ENCODE data around the gene TRIM69.
"Not testable (repeated sequence)": the region's sequence is repeated elsewhere in the genome, so short reads cannot be mapped to it uniquely, and the experiment has no call there.

The TRIM69 gene, protein sequence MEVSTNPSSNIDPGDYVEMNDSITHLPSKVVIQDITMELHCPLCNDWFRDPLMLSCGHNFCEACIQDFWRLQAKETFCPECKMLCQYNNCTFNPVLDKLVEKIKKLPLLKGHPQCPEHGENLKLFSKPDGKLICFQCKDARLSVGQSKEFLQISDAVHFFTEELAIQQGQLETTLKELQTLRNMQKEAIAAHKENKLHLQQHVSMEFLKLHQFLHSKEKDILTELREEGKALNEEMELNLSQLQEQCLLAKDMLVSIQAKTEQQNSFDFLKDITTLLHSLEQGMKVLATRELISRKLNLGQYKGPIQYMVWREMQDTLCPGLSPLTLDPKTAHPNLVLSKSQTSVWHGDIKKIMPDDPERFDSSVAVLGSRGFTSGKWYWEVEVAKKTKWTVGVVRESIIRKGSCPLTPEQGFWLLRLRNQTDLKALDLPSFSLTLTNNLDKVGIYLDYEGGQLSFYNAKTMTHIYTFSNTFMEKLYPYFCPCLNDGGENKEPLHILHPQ

DNA sequence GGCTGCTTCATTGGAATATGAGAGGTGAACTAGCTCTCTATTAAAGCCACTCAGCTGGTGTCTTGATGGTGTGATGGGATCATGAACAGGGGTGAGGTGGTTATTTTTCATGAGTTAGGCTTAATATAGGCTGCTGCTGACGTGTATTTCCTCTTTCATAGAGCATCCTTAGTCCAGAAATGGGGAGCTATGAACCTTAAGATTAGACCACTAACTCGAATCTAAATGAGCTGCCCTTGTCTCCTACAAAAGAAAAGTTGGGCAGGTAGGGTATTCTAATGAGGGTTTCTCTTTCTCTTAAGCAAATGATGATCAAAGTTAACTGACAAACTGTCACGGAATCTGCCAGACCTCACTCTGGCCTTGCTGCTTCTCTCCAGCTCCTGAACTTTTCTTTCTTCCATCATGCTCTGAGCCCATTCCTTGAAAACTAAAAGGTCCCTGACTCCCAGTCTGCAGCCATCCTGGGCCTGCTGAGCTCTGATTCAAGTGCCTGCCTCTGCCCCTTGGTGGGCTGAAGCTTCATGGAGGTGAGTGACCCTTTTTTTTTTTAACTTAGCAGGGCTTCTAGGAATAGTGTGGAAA, at the start of gene TRIM69:
Gene TRIM69, plus strand, starts transcription at position 348 of the 585 bp plus-strand sequence. Its CDS starts 177 bp downstream, at position 525.
- no peak for DNase-seq (ENCODE audit: low read depth)

DNA sequence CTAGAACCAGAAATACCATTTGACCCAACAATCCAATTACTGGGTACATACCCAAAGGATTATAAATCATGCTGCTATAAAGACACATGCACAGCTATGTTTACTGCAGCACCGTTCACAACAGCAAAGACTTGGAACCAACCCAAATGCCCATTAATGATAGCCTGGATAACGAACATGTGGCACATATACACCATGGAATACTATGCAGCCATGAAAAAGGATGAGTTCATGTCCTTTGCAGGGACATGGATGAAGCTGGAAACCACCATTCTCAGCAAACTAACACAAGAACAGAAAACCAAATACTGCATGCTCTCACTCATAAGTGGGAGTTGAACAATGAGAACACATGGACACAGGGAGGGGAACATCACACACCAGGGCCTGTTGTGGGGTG, 47.0 kb upstream of the TRIM69 start:
- not testable (repeated sequence) for DNase-seq (ENCODE audit: low read depth)

DNA sequence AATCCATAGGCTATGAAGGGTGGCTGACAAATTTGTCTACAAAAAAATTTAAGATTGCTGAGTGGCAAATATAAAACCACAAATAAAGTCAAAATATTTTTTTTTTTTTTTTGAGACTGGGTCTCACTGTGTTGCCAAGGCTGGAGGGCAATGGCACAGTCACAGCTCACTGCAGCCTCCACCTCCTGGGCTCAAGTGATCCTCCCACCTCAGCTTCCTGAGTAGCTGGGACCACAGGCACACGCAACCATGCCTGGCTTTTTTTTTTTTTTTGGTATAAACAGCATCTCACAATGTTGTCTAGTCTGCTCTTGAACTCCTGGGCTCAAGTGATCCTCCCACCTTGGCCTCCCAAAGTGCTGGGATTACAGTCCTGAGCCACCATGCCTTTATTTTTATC, 46.1 kb upstream of the TRIM69 start:
- not testable (repeated sequence) for DNase-seq (ENCODE audit: low read depth)

DNA sequence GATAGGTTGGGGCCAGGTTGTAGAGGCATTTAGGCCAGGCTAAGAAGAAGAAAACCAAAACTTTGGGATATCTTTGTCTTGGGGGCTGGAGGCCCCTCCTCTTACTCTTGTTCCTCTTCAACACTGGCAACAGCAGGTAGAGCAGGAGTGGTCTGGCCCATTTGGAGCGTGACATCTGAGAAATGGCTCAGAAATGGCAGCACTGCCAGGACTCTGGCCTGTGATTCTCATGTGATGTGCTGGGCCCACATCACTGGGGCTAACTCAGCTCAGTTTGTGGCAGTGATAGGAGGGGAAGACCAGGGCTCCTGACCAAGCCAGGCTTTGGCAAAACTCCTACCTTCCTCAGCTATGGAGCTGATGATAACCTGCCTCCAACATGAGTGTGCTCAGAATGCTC, 43.7 kb upstream of the TRIM69 start:
- DNase-seq (ENCODE audit: low read depth) = no peak

DNA sequence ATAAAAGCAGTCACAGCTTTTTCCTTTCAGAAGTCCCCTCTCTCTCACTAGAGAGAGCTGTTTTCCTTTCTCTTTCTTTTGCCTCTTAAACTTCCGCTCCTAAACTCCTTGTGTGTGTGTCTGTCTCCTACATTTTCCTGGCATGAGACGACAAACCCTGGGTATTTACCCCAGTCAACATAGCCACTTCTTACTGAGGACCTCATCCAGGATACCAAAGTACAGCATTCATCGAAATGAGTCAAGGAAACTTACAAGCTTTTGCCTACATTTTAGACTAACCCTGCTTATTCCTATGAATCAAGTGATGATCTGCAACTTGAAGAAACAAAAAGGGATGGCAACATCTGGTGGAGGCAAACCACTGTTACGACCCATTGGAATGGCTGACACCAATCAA, 41.9 kb upstream of the TRIM69 start:
- DNase-seq (ENCODE audit: low read depth) = no peak

DNA sequence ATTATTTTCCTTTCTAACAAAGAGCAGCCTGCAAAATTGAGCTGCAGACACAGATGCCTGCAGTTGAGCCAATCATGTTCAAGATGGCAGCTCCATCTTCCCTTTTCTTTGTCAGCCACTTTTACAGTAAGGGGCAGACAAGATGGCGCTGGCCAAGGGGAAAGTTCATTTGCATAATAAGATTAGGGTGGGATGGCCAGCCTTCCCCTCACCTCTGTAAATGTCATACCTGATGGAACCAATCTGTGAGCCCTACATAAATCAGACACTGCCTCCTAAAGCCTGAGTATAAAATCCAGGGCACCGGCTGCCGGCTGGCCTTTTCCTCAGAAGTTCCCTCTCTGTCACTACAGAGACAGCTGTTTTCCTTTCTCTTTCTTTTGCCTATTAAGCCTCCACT, 41.0 kb upstream of the TRIM69 start:
- DNase-seq (ENCODE audit: low read depth) = no peak

DNA sequence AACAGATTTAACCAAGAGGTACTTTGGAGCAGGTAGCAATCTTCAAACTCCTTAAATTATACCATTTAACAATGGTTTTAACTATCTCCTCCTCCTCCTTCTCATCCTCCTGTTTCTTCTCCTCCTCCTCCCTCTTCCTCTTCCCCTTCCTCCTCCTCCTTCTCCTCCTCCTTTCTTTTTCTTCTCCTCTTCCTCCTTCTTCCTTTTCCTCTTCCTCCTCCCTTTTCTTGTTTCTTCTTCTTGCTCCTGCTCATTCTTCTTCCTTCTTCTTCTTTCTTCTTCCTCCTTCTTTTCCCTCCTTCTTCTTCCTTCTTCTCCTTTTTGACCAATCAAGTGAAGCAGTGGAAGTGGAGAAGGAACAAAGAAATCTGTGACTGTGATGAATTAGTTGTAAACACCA, 39.3 kb upstream of the TRIM69 start:
- DNase-seq (ENCODE audit: low read depth) = no peak

DNA sequence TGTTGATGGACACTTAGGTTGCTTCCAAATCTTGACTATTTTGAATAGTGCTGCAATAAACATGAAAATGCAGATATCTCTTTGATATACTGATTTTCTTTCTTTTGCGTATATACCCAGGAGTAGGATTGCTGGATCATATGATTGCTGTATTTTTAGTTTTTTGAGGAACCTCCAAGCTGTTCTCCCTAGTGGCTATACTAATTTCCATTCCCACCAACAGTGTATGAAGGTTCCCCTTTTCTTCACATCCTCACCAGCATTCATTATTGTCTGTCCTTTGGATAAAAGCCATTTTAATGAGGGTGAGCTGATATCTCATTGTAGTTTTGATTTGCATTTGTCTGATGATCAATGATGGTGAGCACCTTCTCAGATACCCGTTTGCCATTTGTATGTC, 37.7 kb upstream of the TRIM69 start:
- DNase-seq (ENCODE audit: low read depth) = no peak

DNA sequence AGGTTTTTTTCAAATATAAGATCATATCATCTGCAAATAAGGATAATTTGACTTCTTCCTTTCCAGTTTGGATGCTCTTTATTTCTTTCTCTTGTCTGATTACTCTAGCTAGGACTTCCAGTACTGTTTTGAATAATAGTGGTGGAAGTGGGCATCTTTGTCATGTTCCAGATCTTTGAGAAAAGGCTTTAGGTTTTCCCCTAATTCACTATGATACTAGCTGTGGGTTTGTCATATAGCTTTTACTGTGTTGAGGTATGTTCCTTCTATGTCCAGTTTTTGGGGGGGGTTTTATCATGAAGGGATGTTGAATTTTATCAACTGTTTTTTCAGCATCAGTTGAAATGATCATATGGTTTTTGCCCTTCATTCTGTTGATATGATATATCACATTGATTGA, 35.7 kb upstream of the TRIM69 start:
- not testable (repeated sequence) for DNase-seq (ENCODE audit: low read depth)

DNA sequence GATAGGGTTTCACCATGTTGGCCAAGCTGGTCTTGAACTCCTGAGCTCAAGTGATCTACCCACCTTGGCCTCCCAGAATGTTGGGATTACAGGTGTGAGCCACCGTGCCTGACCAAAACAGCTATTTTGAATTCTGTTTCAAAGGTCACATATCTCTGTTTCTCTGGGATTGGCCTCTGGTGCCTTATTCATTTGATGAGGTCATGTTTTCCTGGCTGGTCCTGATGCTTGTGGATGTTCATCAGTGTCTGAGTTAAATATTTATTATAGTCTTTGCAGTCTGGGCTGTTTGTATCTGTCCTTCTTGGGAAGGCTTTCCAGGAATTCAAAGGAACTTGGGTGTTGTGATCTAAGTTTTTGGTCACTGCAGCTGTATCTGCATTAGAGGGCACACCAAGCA, 30.3 kb upstream of the TRIM69 start:
- DNase-seq (ENCODE audit: low read depth) = no peak

DNA sequence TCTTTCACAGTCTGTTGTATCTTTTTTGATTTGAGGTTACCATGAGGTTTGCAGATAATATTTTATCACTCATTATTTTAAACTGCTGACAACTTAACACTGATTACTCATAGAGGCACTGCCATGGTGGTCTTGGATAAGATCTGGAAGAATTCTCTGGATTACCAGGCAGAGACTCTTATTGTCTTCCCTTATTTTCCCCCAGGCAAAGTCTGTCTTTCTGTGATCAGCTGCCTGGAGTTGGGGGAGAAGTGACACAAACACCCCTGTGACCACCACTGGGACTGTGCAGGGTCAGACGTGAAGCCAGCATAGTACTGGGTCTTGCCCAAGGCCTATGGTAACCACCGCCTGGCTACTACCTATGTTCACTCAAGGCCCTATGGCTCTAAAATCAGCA, 29.9 kb upstream of the TRIM69 start:
- DNase-seq (ENCODE audit: low read depth) = no peak

DNA sequence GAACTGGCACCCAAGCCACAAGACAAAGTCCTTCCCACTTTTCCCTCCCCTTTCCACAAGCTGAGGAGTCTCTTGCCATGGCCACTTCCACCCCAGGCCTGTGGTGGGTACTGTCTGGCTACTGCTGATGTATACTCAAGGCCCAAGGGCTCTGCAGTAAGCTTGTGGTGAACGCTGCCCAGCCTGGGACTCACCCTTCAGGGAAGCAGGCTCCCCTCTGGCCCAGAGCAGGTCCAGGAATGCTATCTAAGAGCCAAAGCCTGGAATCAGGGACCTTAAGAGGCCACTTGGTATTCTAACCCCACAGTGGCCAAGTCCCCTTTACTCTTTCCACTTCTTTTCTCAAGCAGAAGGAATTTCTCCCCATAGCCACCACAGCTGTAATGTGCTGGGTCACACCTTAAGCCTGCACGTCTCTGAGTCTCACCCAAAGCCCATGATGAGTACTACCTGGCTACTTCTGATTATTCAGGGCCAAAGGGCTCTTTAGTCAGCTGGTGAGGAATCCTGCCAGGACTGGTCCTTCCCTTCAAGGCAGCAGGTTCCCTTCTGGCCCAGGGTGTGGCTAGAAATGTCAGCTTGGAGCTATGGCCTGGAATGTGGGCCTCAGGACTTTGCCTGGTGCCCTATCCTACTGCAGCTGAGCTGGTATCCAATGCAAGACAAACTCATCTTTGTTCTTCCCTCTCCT, 29.2 kb upstream of the TRIM69 start:
- no peak for DNase-seq (ENCODE audit: low read depth)

DNA sequence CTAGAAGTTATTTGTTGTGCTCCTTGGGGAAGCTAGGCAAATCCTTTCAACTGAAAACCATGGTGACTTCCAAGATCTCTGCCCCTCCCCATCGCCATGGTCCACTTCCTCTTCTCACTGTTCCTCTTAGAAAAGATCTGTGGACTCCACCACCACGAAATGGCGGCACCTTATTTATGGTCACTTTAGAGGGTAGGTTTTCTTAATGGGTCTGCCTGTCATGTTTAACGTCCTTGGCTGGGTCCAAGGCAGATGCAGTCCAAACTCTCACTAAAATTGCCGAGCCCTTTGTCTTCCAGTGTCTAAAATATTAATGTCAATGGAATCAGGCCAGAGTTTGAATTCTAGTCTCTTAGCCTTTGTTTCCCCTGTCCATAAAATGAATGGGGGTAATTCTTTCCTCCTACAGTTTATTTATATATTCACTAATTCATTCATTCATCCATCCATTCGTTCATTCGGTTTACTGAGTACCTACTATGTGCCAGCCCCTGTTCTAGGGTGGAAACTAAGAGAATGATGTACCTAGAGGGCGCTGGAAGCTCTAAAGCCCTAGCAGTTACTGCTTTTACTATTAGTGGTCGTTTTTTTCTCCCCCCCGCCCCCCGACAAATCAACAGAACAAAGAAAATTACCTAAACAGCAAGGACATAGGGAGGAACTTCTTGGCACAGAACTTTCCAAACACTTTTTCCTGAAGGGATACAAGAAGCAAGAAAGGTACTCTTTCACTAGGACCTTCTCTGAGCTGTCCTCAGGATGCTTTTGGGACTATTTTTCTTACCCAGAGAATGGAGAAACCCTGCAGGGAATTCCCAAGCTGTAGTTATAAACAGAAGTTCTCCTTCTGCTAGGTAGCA, 25.9 kb upstream of the TRIM69 start:
- peak; percentile 43 for DNase-seq (ENCODE audit: low read depth)

DNA sequence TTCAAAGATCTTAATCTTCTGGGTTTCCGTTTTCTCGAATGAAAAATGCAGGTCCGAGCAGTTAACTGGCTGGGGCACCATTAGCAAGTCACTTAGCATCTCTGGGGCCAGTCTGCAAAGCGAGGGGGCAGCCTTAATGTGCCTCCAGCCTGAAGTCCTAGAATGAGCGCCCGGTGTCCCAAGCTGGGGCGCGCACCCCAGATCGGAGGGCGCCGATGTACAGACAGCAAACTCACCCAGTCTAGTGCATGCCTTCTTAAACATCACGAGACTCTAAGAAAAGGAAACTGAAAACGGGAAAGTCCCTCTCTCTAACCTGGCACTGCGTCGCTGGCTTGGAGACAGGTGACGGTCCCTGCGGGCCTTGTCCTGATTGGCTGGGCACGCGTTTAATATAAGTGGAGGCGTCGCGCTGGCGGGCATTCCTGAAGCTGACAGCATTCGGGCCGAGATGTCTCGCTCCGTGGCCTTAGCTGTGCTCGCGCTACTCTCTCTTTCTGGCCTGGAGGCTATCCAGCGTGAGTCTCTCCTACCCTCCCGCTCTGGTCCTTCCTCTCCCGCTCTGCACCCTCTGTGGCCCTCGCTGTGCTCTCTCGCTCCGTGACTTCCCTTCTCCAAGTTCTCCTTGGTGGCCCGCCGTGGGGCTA, 25.1 kb upstream of the TRIM69 start, which contains the start of the genes B2M and PATL2:
Gene B2M, plus strand, starts transcription at position 422 of the 647 bp plus-strand sequence. Its CDS starts 30 bp downstream, at position 452.
Gene PATL2, minus strand, starts transcription at position 228 of the 647 bp plus-strand sequence. CDS start 34,833 bp downstream, outside the sequence.
- DNase-seq (ENCODE audit: low read depth) = peak; percentile 89

DNA sequence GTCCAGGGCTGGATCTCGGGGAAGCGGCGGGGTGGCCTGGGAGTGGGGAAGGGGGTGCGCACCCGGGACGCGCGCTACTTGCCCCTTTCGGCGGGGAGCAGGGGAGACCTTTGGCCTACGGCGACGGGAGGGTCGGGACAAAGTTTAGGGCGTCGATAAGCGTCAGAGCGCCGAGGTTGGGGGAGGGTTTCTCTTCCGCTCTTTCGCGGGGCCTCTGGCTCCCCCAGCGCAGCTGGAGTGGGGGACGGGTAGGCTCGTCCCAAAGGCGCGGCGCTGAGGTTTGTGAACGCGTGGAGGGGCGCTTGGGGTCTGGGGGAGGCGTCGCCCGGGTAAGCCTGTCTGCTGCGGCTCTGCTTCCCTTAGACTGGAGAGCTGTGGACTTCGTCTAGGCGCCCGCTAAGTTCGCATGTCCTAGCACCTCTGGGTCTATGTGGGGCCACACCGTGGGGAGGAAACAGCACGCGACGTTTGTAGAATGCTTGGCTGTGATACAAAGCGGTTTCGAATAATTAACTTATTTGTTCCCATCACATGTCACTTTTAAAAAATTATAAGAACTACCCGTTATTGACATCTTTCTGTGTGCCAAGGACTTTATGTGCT, 24.5 kb upstream of the TRIM69 start:
- peak; percentile 13 for DNase-seq (ENCODE audit: low read depth)

DNA sequence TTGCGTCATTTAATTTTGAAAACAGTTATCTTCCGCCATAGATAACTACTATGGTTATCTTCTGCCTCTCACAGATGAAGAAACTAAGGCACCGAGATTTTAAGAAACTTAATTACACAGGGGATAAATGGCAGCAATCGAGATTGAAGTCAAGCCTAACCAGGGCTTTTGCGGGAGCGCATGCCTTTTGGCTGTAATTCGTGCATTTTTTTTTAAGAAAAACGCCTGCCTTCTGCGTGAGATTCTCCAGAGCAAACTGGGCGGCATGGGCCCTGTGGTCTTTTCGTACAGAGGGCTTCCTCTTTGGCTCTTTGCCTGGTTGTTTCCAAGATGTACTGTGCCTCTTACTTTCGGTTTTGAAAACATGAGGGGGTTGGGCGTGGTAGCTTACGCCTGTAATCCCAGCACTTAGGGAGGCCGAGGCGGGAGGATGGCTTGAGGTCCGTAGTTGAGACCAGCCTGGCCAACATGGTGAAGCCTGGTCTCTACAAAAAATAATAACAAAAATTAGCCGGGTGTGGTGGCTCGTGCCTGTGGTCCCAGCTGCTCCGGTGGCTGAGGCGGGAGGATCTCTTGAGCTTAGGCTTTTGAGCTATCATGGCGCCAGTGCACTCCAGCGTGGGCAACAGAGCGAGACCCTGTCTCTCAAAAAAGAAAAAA, 23.9 kb upstream of the TRIM69 start:
- peak; percentile 77 for DNase-seq (ENCODE audit: low read depth)

DNA sequence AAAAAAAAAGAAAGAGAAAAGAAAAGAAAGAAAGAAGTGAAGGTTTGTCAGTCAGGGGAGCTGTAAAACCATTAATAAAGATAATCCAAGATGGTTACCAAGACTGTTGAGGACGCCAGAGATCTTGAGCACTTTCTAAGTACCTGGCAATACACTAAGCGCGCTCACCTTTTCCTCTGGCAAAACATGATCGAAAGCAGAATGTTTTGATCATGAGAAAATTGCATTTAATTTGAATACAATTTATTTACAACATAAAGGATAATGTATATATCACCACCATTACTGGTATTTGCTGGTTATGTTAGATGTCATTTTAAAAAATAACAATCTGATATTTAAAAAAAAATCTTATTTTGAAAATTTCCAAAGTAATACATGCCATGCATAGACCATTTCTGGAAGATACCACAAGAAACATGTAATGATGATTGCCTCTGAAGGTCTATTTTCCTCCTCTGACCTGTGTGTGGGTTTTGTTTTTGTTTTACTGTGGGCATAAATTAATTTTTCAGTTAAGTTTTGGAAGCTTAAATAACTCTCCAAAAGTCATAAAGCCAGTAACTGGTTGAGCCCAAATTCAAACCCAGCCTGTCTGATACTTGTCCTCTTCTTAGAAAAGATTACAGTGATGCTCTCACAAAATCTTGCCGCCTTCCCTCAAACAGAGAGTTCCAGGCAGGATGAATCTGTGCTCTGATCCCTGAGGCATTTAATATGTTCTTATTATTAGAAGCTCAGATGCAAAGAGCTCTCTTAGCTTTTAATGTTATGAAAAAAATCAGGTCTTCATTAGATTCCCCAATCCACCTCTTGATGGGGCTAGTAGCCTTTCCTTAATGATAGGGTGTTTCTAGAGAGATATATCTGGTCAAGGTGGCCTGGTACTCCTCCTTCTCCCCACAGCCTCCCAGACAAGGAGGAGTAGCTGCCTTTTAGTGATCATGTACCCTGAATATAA, 23.0 kb upstream of the TRIM69 start:
- peak; percentile 20 for DNase-seq (ENCODE audit: low read depth)

DNA sequence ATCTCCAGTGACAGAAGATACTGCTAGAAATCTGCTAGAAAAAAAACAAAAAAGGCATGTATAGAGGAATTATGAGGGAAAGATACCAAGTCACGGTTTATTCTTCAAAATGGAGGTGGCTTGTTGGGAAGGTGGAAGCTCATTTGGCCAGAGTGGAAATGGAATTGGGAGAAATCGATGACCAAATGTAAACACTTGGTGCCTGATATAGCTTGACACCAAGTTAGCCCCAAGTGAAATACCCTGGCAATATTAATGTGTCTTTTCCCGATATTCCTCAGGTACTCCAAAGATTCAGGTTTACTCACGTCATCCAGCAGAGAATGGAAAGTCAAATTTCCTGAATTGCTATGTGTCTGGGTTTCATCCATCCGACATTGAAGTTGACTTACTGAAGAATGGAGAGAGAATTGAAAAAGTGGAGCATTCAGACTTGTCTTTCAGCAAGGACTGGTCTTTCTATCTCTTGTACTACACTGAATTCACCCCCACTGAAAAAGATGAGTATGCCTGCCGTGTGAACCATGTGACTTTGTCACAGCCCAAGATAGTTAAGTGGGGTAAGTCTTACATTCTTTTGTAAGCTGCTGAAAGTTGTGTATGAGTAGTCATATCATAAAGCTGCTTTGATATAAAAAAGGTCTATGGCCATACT, 21.1 kb upstream of the TRIM69 start:
- DNase-seq (ENCODE audit: low read depth) = no peak
